ENCODE results near the gene FAM181B.

DNA sequence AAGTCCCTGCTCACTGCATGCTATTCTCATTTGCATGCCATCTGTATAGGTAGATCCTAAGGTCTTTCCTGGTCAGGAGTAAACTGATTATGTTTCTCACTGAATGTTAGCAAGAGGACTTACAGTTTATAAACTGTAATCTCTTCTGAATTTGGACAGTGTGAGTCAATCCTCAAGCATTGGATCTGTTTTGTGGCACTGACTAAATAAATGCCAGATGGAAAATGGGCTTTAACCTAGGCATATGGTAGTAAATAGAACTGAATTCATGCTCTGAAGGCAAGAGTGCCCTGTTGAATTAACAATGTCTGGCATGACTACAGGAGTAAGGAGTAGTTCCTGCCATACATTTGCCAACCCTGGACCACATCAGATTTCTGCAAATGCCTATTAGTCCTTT, 11.4 kb downstream of the FAM181B start:
- TF ChIP-seq, protein P1, sequence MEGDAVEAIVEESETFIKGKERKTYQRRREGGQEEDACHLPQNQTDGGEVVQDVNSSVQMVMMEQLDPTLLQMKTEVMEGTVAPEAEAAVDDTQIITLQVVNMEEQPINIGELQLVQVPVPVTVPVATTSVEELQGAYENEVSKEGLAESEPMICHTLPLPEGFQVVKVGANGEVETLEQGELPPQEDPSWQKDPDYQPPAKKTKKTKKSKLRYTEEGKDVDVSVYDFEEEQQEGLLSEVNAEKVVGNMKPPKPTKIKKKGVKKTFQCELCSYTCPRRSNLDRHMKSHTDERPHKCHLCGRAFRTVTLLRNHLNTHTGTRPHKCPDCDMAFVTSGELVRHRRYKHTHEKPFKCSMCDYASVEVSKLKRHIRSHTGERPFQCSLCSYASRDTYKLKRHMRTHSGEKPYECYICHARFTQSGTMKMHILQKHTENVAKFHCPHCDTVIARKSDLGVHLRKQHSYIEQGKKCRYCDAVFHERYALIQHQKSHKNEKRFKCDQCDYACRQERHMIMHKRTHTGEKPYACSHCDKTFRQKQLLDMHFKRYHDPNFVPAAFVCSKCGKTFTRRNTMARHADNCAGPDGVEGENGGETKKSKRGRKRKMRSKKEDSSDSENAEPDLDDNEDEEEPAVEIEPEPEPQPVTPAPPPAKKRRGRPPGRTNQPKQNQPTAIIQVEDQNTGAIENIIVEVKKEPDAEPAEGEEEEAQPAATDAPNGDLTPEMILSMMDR (IDR thresholded peaks at IDR 0.05): no peak
- TF ChIP-seq POLR2A (IDR thresholded peaks at IDR 0.05): no peak
